HepG2 (cell line): Measurements from ENCODE around the gene LYRM4. TPM values are rescaled to one million over a fixed set of nuclear protein-coding genes. Genes with fewer than 3 reads are reported as not detected.

Source experiments
- AHR ChIP-seq: IDR thresholded peaks from 2 replicates; pipeline ENCODE4 v1.6.1; 2018; ENCODE audit warnings: missing genetic modification reagents, missing compliant biosample characterization
- E2F5 ChIP-seq: sonication (generic); formaldehyde crosslinking; conservative IDR thresholded peaks from 2 replicates; pipeline ENCODE4 v1.4.0; 2020; ENCODE audit warnings: missing genetic modification reagents
- FOXA3 ChIP-seq: IDR thresholded peaks from 2 replicates; pipeline ENCODE4 v1.6.1; 2016; ENCODE audit warnings: missing genetic modification reagents, missing compliant biosample characterization
- HNRNPLL ChIP-seq: fragments of 200-400 bp; formaldehyde crosslinking; IDR thresholded peaks from 2 replicates; pipeline ENCODE4 v1.6.1; 2017; ENCODE audit warnings: mild to moderate bottlenecking, low read depth, low read length; ENCODE audit not compliant: poor library complexity, severe bottlenecking
- HOXD1 ChIP-seq: sonication (generic); formaldehyde crosslinking; IDR thresholded peaks from 2 replicates; pipeline ENCODE4 v1.5.0; 2020; ENCODE audit warnings: missing genetic modification reagents
- KLF12 ChIP-seq: sonication (generic); formaldehyde crosslinking; IDR thresholded peaks from 2 replicates; pipeline ENCODE4 v1.4.0; 2020; ENCODE audit warnings: missing genetic modification reagents, borderline replicate concordance
- MTA3 ChIP-seq: sonication (generic); formaldehyde crosslinking; IDR thresholded peaks from 2 replicates; pipeline ENCODE4 v1.4.0; 2020; ENCODE audit warnings: missing genetic modification reagents
- PHF5A ChIP-seq: IDR thresholded peaks from one replicate; pipeline ENCODE4 v1.6.1; 2018; ENCODE audit warnings: low read depth, missing genetic modification reagents; ENCODE audit not compliant: unreplicated experiment
- RXRA ChIP-seq: sonication (generic); formaldehyde crosslinking; IDR thresholded peaks from 2 replicates; pipeline ENCODE4 v1.5.1; 2020; ENCODE audit warnings: missing genetic modification reagents
- SATB2 ChIP-seq: sonication (generic); formaldehyde crosslinking; IDR thresholded peaks from 2 replicates; pipeline ENCODE4 v1.5.0; 2020; ENCODE audit warnings: missing genetic modification reagents
- SP5 ChIP-seq: IDR thresholded peaks from 2 replicates; pipeline ENCODE4 v1.6.1; 2016; ENCODE audit warnings: low read depth, borderline replicate concordance
- ZBTB37 ChIP-seq: sonication (generic); formaldehyde crosslinking; IDR thresholded peaks from 2 replicates; pipeline ENCODE4 v1.4.0; 2020; ENCODE audit warnings: mild to moderate bottlenecking, missing genetic modification reagents
- ZBTB49 ChIP-seq: sonication (generic); formaldehyde crosslinking; IDR thresholded peaks from 2 replicates; pipeline ENCODE4 v1.4.0; 2020; ENCODE audit warnings: missing genetic modification reagents, borderline replicate concordance
- ZBTB8A ChIP-seq: sonication (generic); formaldehyde crosslinking; IDR thresholded peaks from 2 replicates; pipeline ENCODE4 v1.4.0; 2020; ENCODE audit warnings: mild to moderate bottlenecking, low read depth, missing genetic modification reagents, borderline replicate concordance
- ZNF121 ChIP-seq: sonication (generic); formaldehyde crosslinking; IDR thresholded peaks from 2 replicates; pipeline ENCODE4 v1.5.0; 2020; ENCODE audit warnings: mild to moderate bottlenecking, missing genetic modification reagents
- ZNF256 ChIP-seq: sonication (generic); formaldehyde crosslinking; conservative IDR thresholded peaks from 2 replicates; pipeline ENCODE4 v1.4.0; 2020; ENCODE audit warnings: missing genetic modification reagents
- ZNF512 ChIP-seq: sonication (generic); formaldehyde crosslinking; IDR thresholded peaks from 2 replicates; pipeline ENCODE4 v1.4.0; 2020; ENCODE audit warnings: mild to moderate bottlenecking, missing genetic modification reagents
- ZNF7 ChIP-seq: IDR thresholded peaks from 2 replicates; pipeline ENCODE4 v1.6.1; 2016; ENCODE audit warnings: missing biosample characterization, missing genetic modification reagents
- polyA plus RNA-seq, 8 experiments: library from polyadenylated mRNA; depleted of rRNA in 3 of 8; stranded (reverse) in 7 of 8; unstranded in 1 of 8; fragments of >200 nt; fragmentation: Illumina TruSeq in 4 of 8; extraction: Trizol in 4 of 8; gene quantifications; 2 replicates each; pipeline versions ENCODE4 v1.2.1 to v1.2.3, GENCODE V29; 2011 to 2016; ENCODE audit warnings: low read depth in 4 of 8, missing spikeins in 1 of 8, mixed read lengths in 1 of 8; ENCODE audit not compliant: insufficient read depth in 1 of 8
- total RNA-seq, 5 experiments: library from RNA; depleted of rRNA; stranded (reverse); fragments of >200 nt; fragmentation: Illumina TruSeq; extraction: Trizol; gene quantifications; 2 replicates each; pipeline ENCODE4 v1.2.3, GENCODE V29; 2016; ENCODE audit warnings: low read depth in 1 of 5

LYRM4 gene
- total and polyA plus RNA-seq, 2 of the 13 experiments (the other 11 are each of a cell fraction or from before 2014, with no cell fraction given) = 64.6 to 67.5 TPM

- TF ChIP-seq AHR (CRISPR knock-in tag) (no peak; the same call in 1 of the 2 replicates), ZBTB37 (CRISPR knock-in tag) (no peak; the same call in 1 of the 2 replicates), ZNF256 (no peak), FOXA3 (peak; percentile 90), SATB2 (CRISPR knock-in tag) (no peak), PHF5A (CRISPR knock-in tag) (peak; percentile 89), SP5 (CRISPR knock-in tag) (peak; percentile 49; the same call in 1 of the 2 replicates), ZNF7 (no peak), ZBTB49 (no peak), E2F5 (CRISPR knock-in tag) (no peak), ZBTB8A (CRISPR knock-in tag) (no peak), ZNF121 (CRISPR knock-in tag) (no peak; the same call in 1 of the 2 replicates), KLF12 (CRISPR knock-in tag) (0 out of 2 replicates have a peak, but pooled peaks have one; percentile 35), HOXD1 (0 out of 2 replicates have a peak, but pooled peaks have one; percentile 52), HNRNPLL (no peak), ZNF512 (CRISPR knock-in tag) (no peak), RXRA (CRISPR knock-in tag) (peak; percentile 67; the same call in 1 of the 2 replicates), MTA3 (CRISPR knock-in tag) (no peak)
Observed at GRCh38 chr6:5205877-5206850, 54.6 kb downstream of the LYRM4 start (continued).
